ENCODE results near the gene XPO4. TPM values are rescaled to one million over a fixed set of nuclear protein-coding genes. Genes with fewer than 3 reads are reported as not detected.

The XPO4 gene
- total RNA-seq, 2 donors from 2014 or later = 19.3 to 24.8 TPM

DNA sequence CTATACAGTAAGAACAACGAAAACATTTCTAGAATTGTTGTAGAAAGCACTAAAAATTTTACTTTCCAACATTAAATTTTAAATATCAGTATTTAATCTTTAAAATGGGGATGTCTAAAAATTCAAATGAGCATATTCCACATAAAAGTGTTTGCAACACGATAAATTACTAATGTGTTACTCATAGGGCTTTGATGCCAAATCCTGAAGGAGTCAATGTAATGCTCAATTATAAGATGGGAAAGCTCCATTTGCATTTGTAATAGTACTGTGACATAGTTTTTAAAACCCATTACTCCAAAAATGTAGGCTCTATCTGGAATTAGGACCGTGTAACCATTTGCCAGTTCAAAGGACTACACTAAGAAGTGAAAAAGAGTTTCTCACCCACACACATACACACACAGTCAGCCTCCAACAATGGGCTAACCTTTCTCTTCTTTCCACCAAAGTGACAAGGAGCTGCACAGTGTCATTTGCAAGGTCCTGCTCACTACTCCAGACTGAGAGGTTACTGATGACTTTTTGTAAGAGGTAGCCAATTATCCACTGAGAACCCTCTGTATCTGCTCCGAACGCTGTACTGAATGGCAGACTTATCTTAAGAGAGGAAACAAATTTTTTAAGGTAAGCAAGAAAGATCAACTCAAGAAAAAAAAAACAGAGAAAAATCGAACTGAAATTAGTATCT lies 102.7 kb downstream of the XPO4 start:
- Histone ChIP-seq H3K36me3 (peaks cover 13% of the 10 kb centered on the region), H3K4me3 (no peak overlapping the region), H3K27me3 (replicated peaks; ENCODE audit: insufficient read depth) (no peaks in the 10 kb centered on the region), H3K9me3 (no peaks in the 10 kb centered on the region), H3K27ac (no peak overlapping the region), H3K4me1 (ENCODE audit: control insufficient read depth in 1 of 2, low read depth in 2 of 2) (peaks cover 2 to 8% of the 10 kb centered on the region in 2 donors)
- DNase-seq (ENCODE audit: low spot score) = no peak
- ATAC-seq (ENCODE audit: insufficient number of reproducible peaks, low FRiP score, low read depth) = no peak
- TF ChIP-seq, protein P1, sequence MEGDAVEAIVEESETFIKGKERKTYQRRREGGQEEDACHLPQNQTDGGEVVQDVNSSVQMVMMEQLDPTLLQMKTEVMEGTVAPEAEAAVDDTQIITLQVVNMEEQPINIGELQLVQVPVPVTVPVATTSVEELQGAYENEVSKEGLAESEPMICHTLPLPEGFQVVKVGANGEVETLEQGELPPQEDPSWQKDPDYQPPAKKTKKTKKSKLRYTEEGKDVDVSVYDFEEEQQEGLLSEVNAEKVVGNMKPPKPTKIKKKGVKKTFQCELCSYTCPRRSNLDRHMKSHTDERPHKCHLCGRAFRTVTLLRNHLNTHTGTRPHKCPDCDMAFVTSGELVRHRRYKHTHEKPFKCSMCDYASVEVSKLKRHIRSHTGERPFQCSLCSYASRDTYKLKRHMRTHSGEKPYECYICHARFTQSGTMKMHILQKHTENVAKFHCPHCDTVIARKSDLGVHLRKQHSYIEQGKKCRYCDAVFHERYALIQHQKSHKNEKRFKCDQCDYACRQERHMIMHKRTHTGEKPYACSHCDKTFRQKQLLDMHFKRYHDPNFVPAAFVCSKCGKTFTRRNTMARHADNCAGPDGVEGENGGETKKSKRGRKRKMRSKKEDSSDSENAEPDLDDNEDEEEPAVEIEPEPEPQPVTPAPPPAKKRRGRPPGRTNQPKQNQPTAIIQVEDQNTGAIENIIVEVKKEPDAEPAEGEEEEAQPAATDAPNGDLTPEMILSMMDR (IDR thresholded peaks at IDR 0.05) = no peak

DNA sequence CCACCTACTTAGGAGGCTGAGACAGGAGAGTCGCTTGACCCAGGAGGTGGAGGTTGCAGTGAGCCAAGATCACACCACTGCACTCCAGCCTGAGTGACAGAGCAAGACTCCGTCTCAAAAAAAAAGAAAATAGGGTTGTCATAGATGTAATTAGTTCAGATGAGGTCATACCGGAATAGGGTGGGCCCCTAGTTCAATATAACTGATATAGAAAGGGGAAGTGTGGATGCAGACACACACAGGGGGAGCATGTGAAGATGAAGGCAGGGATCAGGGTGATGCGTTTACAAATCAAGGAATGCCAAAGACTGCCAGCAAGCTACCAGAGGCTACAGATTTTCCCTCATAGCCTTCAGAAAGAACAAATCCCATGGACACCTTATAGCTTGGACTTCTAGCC lies 104.5 kb downstream of the XPO4 start:
- H3K4me3 ChIP-seq = no peak overlapping the region
- H3K4me1 ChIP-seq (ENCODE audit: control insufficient read depth in 1 of 2, low read depth in 2 of 2) = peaks cover 2 to 8% of the 10 kb centered on the region in 2 donors
- no peak overlapping the region for H3K27ac ChIP-seq
- H3K36me3 ChIP-seq = peaks cover 13% of the 10 kb centered on the region
- ATAC-seq (ENCODE audit: insufficient number of reproducible peaks, low FRiP score, low read depth) (no peak), DNase-seq (ENCODE audit: low spot score) (no peak)
- TF ChIP-seq, protein P1 (IDR thresholded peaks at IDR 0.05) = no peak
- H3K9me3 ChIP-seq = no peaks in the 10 kb centered on the region
- no peaks in the 10 kb centered on the region for H3K27me3 ChIP-seq (replicated peaks; ENCODE audit: insufficient read depth)

DNA sequence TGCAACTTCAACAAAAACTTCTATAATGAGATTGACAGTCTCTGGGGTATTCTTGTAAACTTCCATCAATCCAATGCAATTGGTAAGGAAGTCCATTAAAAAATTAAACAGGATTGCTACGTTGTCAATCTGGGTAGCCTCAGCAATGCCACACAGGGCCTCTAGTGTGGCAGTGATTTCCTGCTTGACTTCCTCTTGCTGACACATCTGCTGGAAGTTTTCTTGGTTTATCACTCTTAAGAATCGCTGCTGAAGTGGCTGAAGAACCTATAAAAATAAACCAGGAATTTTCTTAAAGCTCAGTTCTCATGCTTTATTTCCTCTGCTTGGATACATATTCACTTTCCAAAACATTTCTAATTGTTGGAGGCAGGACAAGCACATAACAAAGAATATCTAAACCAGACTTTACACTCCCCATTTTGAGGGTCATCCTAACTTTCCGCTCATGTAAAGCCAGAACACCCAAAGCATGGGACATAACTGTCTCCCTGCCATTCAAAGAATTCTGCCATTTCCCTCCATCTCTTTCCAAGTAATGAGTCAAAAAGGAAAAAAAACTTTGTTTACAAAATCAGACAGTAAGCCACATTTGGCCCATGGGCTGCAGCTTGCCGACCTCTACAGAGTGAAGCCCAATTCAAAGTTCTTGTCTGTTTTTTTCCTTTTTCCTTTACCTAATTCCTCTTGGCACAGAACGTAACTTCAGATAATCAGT lies 105.6 kb downstream of the XPO4 start:
- Histone ChIP-seq H3K36me3 (peaks cover 13% of the 10 kb centered on the region), H3K4me1 (ENCODE audit: control insufficient read depth in 1 of 2, low read depth in 2 of 2) (peaks cover 2 to 8% of the 10 kb centered on the region in 2 donors), H3K9me3 (no peaks in the 10 kb centered on the region), H3K27me3 (replicated peaks; ENCODE audit: insufficient read depth) (no peaks in the 10 kb centered on the region), H3K4me3 (no peak overlapping the region), H3K27ac (no peak overlapping the region)
- TF ChIP-seq, protein P1 (IDR thresholded peaks at IDR 0.05) = no peak
- ATAC-seq (ENCODE audit: insufficient number of reproducible peaks, low FRiP score, low read depth) = no peak
- no peak for DNase-seq (ENCODE audit: low spot score)

DNA sequence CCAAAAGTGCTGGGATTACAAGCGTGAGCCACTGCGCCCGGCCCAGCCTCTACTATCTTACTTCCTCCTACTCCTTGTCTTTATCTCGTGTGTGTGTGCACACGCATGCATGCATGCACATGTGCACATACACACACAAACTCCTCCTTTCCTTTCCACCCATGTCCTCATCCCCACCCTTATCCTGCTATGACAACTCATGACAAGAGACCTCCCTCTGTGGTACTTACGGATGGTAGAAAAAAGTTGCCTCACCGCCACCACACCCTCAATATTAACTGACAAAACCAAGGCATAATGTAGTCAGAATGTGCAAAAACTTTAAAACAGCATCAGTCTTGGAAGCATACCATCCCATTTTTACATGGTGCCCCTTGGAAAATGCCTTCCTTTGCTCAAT lies 112.9 kb downstream of the XPO4 start:
- Histone ChIP-seq H3K27me3 (replicated peaks; ENCODE audit: insufficient read depth) (no peaks in the 10 kb centered on the region), H3K27ac (no peak overlapping the region), H3K9me3 (no peaks in the 10 kb centered on the region), H3K4me3 (no peak overlapping the region), H3K36me3 (peaks cover 8% of the 10 kb centered on the region), H3K4me1 (ENCODE audit: control insufficient read depth in 1 of 2, low read depth in 2 of 2) (peaks cover 0 to 5% of the 10 kb centered on the region in 2 donors)
- TF ChIP-seq, protein P1 (IDR thresholded peaks at IDR 0.05) = no peak
- DNase-seq (ENCODE audit: low spot score) = no peak
- ATAC-seq (ENCODE audit: insufficient number of reproducible peaks, low FRiP score, low read depth) = no peak

DNA sequence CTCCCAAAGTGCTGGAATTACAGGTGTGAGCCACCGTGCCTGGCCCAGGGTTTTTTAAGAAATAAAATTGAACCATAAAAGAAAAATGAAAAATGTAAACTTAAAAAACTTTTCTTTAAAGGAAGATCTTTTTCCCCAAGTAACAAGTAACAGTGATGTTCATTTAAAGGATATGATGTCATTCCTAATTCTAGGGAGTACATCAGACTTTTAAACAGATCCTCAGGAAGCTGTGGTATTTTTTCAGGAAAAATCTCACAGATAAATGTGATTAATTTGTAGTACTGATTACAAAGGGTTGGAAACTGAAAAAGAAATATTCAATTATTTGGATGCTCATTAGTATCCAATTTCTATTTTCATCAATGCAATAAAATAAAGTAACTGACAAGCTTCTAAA lies 114.2 kb downstream of the XPO4 start:
- TF ChIP-seq, protein P1 (IDR thresholded peaks at IDR 0.05) = no peak
- no peak overlapping the region for H3K4me3 ChIP-seq
- no peaks in the 10 kb centered on the region for H3K9me3 ChIP-seq
- H3K27me3 ChIP-seq (replicated peaks; ENCODE audit: insufficient read depth) = no peaks in the 10 kb centered on the region
- ATAC-seq (ENCODE audit: insufficient number of reproducible peaks, low FRiP score, low read depth) (no peak), DNase-seq (ENCODE audit: low spot score) (no peak)
- peaks cover 11% of the 10 kb centered on the region for H3K36me3 ChIP-seq
- no peak overlapping the region for H3K27ac ChIP-seq
- peaks cover 0 to 5% of the 10 kb centered on the region in 2 donors for H3K4me1 ChIP-seq (ENCODE audit: control insufficient read depth in 1 of 2, low read depth in 2 of 2)
